GM21360 (cell line): ENCODE measurements around the gene INSM2.

Experiments used
- ATAC-seq: cut with Tn5 transposase; IDR thresholded peaks from one replicate; pipeline ENCODE4 v1.9.1; 2021; ENCODE audit warnings: mild to moderate bottlenecking, moderate library complexity; ENCODE audit not compliant: unreplicated experiment

INSM2 gene, protein sequence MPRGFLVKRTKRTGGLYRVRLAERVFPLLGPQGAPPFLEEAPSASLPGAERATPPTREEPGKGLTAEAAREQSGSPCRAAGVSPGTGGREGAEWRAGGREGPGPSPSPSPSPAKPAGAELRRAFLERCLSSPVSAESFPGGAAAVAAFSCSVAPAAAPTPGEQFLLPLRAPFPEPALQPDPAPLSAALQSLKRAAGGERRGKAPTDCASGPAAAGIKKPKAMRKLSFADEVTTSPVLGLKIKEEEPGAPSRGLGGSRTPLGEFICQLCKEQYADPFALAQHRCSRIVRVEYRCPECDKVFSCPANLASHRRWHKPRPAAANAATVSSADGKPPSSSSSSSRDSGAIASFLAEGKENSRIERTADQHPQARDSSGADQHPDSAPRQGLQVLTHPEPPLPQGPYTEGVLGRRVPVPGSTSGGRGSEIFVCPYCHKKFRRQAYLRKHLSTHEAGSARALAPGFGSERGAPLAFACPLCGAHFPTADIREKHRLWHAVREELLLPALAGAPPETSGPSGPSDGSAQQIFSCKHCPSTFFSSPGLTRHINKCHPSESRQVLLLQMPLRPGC

DNA sequence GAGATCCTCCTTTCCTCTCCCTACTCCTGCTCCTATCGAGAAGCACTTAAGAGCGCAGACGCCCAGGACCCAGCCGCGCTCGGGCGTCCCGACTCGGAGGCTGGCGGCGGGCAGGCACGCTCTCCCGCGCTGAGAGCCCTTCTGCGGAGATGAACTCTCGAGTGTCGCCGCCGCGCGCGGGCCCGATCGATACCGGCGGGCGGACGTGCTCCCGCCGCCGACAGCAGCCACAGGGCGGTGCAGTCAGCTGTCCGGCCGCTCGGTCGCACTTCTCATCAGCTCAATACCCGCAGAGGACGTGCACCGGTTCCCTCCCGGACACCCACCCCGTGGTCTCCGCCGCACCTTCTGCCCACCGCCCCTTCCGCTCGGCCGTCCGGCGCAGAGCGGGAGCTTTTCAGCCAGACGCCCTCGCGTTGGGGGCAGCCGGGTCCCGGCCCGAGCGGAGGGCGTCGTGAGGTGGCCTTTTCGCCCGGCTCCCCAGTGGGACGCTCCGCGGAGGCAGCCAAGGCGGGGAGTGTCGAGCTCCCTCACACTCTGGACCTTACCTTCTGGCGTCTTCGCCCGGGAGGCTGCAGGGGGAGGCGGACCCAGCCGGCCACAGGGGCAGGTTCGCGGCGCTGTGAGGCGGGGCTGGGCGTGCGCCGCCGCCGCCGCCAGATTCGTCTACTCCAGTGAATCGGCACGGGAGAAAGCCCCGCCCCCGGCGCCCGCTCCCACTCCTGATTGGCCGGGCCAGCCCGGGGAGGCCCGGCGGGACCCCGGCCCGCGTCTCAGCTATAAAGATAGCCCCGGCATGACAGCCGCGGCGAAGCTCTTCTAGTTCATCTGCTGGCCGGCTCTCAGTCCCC, at the start of gene INSM2:
Gene INSM2, plus strand, starts transcription at position 808 of the 851 bp plus-strand sequence. CDS start 89 bp downstream, outside the sequence.
- ATAC-seq: peak; percentile 69

DNA sequence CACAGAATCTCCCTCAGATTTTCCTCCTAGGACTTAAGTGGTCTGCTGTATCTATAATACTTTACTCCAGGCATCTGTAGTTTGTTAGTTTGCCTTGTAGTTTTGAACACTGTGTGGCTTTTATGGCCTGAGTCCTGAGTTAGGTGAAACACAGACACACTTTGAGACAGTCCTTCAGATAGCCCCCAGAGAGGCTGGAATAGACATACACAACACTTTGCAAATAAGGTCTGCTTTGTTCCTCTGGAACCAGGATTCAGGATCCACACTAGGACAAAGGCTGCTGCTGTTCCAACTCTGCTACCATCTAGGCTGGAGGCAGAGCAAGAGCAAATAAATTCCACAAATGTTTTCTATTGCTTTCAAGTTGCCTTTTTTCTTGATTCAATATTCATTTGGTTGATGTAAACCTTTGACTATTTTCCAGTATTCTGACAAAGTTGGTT, 41.4 kb upstream of the INSM2 start:
- no peak for ATAC-seq

DNA sequence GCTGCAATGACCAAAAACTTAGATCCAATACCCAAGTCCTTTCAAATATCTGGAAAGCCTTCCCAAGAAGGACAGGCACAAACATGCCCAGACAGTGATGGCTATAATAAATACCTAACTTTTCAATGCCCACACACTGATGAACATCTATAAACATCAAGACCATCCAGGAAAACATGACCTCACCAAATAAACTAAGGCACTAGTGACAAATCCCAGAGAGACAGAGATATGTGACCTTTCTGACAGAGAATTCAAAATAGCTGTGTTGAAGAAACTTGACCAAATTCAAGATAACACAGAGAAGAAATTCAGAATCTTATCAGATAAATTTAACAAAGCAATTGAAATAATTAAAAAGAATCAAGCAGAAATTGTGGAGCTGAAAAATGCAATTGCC, 38.7 kb upstream of the INSM2 start:
- no peak for ATAC-seq

DNA sequence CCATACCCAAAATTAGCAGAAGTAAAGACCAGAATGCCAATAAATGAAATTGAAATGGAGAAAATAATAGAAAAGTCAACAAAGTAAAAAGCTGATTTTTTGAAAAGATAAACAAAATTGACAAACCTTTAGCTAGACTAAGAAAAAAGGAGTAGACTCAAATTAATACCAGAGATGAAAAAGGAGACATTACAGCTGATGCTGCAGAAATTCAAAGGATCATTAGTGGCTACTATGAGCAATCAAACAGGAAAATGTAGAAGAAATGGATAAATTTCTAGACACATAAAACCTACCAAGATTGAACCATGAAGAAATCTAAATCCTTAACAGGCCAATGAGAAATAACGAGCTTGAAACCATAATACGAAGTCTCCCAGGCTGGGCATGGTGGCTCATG, 34.8 kb upstream of the INSM2 start:
- ATAC-seq: no peak

DNA sequence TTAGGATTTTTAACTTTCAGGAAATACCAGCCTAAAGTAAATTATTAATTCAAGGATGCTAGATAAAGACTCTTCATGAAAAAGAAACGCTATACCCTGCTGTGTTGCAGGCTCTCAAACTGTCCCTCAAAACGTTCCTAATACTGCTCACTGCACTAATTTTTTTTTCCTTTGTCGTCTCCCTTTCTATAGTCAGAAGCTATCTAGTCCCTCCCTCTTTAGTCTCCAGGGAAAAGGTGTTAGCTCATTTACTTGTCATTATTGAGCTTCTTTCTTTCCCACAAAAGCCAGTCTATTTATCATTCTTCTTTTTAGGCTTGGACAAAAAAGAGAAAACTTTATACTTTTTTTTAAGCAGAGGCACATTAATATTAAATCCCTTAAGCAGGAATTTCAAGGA, 30.3 kb upstream of the INSM2 start:
- no peak for ATAC-seq

DNA sequence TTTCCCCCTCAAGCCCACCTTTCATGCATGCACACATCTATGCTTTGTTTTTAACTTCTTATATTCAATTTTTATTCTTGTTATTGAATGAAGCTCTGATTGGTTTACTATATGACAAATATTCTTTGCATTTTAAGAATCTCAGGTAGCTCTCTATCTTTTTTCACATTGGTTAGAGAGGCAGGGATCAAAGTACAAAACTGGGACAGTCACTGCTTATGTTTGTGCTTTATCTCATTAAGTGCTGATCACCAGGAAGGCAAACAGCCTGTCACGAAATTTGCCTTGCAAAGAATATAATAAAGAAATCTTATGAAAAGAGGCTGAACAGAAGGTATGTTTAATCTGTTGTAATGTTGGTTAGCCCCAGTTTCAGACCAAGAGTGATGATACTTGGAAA, 29.7 kb upstream of the INSM2 start:
- no peak for ATAC-seq

DNA sequence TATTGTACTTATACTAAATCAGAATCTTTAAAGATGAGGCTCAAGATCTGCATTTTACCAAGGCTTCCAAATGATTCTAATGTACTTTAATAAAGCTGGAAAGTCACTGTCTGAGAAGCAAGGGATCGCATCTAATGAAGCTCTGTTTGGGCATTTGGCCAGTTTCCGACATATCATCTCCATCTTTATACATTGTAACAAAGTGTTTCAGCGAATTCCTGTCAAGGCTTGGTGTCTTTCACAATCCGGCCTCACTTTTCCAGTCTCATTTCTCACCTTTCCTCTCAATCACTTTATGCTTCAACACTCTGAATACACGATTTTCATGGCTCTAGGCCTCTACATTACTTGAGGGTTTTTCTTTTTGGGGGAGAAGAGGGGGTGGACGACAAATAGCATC, 27.5 kb upstream of the INSM2 start:
- ATAC-seq: no peak

DNA sequence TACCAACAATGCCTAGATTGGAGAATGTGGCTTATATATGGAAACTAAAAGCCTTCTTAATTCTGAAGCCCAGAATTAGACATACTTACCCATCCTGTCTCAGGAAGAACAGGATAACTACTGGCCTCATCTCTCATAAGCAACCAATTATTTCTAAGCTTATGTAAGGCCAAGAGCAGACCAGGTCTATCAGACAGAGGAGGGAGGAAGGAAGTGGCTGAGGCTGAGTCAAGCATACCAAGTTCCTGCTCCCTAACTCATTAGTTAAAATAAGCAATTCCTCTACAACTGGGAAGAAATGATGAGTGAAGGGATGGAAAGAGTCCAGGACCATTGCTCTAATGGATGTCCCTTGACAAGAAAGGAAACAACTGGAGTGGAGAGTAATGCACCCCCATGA, 27.0 kb upstream of the INSM2 start:
- ATAC-seq: no peak

DNA sequence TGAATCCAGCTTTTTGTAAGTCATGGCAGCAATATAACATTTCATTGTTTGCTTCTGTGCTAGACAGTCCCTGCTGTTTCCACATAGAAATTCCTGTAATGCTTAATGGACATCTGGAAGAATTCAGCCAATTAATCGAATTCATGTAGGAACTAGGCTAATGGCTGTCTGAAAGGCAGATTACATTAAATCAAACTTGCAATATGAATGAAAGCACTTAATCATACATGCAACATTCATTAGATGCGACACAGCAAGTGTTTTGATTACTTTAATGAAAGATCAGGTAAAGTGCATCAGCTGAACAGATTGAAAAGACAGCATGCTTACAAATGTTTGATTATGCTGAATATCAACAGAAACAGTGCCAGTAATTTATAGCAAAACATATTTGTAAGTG, 24.1 kb upstream of the INSM2 start:
- no peak for ATAC-seq

DNA sequence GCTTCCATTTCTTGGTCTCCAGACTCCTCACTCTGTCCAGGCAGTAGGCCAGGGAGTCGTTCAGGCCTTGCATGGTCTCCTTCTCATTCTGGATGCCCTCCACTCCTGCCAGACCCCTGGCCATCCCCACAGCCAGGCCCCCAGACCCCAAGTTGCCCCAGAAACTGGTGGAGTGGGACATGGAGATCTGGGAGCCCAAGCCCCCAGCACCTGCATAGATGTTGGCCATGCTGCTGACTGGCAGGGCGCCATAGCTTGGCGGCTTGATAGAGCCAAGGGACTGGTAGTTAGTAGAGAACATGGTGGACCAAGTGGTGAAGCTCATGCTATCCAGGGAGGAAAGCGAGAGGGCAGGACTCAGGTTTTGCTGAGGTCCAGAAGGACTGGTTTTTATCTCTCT, 21.2 kb upstream of the INSM2 start:
- ATAC-seq: no peak

DNA sequence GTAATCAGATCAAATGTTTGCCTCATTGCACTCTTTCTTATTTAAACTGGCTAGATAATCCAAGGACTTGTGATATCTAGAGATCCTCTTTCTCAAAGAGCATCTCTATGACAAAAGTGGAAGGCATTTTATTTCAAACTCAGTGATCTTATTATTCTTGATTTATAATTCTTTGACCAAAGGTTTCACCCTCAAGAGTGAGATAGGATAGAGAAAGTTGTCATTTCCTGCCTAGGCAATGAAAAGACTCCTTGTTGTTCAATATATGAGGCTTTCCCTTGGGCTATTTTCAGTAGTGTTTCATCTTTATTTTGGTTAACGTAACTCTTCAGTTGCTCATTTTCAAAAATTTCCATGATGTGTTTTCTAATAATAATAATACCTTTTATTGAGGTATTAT, 18.0 kb upstream of the INSM2 start:
- ATAC-seq: no peak

DNA sequence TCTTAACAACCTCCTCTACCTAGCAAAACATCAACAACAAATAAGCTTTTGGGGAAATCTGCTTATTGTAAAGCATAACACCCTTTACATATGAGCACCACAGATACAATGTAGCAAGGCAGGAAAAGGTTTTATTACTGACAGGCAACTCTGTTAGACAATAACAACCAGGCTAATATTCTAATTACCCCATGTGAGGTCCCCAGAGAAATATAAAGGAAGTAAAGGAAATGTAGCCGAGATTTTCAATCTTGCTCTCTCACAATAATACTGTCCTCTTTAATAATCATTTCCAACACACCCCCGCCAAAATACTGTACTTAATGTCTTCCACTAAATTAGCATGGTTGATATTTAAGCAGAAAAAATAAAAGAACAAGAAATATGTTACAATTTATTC, 14.0 kb upstream of the INSM2 start:
- no peak for ATAC-seq

DNA sequence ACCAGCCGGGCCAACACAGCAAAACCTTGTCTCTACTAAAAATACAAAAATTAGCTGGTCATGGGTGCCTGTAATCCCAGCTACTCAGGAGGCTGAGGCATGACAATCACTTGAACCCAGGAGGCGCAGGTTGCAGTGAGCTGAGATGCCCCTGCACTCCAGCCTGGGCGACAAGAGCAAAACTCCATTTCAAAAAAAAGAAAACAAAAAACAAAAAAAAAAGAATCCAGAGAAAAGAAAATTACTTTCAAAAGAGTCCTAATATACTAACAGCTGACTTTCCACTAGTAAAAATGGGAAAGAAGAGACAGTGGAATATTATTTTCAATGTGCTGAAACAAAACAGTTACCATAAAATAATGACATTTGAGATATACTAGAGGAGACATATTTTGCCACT, 8.3 kb upstream of the INSM2 start:
- no peak for ATAC-seq

DNA sequence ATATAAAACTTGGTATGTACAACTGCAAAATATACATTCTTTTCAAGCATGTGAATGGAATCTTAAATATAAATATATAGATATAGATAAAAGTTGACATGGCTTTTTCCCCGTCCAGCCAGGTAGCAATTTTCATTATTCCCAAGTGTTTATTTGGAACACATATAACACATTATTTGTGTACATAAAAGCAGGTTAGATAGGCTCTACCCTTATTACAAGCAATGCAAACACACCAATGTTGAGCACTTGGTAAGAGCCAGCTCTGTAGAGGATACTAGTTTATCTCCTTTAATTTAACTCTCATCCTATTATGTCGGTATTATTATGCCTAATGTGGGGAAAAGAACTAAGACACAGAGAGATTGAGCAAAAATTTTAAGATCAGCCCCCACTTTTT, 7.0 kb upstream of the INSM2 start:
- ATAC-seq: no peak

DNA sequence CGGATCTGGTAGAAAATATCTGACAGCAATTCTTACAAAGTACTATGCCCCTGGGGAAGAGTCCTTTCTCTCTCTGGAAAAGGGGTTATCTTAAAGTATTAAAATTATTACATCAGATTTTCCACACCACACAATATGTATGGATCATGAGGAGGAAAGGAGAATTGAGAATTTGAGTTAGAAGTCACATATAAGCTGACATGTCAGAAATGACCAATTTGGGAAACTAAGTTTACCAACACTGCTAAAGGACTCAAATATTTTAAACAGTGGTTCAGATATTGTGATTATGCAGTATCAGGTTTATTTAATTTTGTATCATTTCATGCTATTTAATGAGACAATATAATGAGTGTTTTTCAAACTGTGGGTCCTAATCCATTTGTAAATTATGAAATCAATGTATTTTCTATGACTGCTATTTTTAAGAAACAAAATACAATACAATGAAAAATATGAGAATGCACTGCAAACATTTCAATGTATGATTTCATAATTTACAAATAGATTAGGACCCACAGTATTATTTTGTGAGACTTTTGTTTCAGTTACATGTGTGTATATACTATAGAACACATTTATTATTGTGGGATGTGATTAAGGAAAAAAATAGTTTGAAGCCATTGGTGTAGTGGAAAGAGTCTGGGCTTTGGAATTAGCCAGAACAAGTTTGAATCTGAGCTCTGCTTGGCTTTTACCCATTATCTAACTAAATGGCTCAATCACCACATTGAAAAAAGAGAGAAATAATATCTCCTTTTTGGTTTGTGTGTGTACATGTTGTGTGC, 1.8 kb upstream of the INSM2 start:
- no peak for ATAC-seq

DNA sequence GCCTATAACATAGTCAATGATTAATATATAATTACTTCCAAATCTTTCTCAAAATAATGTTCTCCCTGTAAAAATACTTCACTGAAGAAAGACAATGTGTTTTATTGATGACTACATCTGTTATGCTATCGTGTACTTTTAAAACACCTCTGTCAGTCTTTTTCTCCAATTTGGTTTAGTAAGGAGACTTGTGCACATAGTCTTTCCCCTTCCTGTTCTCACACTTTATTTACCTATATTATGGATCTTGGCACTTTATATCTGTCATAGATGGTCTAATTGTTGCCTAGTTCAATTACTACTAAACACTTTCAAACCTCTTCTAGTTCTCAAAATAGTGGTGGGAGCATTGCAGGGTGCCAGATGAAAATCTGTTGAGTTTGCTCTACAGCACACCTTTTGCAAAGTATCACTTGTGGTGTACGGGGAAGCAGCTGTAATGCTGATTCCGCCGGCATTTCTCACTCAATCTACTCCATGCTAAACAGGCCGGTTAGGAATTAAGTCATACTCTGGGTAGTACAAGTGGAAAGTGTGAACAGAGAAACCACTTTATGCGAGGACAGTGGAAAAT, 1.1 kb upstream of the INSM2 start:
- ATAC-seq: no peak

DNA sequence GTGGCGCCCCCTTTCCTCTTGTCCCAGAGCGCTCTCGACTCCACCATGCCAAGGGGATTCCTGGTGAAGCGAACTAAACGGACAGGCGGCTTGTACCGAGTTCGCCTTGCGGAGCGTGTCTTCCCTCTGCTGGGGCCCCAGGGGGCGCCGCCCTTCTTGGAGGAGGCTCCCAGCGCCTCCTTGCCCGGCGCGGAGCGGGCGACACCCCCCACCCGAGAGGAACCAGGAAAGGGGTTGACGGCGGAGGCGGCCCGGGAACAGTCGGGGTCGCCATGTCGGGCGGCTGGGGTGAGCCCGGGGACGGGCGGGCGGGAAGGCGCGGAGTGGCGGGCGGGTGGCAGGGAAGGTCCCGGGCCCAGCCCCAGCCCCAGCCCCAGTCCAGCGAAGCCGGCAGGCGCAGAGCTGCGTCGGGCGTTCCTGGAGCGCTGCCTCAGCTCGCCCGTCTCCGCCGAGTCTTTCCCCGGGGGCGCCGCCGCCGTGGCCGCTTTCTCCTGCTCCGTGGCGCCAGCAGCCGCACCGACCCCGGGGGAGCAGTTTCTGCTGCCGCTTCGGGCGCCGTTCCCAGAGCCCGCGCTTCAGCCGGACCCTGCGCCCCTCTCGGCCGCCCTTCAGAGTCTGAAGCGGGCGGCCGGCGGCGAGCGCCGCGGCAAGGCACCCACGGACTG, 376 bp downstream of the INSM2 start:
- ATAC-seq: peak; percentile 20

DNA sequence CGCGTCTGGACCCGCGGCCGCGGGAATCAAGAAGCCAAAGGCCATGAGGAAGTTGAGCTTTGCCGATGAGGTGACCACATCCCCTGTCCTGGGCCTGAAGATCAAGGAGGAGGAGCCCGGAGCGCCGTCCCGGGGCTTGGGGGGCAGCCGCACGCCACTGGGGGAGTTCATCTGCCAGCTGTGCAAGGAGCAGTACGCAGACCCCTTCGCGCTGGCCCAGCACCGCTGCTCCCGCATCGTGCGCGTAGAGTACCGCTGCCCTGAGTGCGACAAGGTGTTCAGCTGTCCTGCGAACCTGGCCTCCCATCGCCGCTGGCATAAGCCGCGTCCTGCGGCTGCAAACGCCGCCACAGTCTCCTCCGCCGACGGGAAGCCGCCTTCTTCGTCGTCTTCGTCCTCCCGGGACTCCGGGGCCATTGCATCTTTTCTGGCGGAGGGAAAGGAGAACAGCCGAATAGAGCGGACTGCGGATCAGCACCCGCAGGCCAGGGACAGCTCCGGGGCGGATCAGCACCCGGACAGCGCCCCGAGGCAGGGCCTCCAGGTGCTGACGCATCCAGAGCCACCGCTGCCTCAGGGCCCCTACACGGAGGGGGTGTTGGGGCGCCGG, 1.0 kb downstream of the INSM2 start:
- peak; percentile 51 for ATAC-seq

DNA sequence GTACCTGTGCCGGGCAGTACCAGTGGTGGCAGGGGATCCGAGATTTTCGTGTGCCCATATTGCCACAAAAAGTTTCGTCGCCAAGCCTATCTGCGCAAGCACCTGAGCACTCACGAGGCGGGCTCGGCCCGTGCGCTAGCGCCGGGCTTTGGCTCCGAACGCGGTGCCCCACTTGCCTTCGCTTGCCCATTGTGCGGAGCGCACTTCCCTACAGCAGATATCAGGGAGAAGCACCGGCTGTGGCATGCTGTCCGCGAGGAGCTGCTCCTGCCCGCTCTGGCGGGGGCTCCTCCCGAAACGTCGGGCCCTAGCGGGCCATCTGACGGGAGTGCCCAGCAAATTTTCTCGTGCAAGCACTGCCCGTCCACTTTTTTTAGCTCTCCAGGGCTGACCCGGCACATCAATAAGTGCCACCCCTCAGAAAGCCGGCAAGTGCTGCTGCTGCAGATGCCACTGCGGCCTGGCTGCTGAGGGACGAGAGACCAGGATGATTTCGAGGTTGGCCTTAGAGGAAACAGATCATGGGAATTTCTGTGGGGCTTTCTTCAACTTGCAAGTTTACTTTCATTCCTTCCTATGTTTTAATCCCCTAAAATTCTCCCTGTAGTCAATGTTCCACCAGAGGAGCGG, 1.6 kb downstream of the INSM2 start:
- ATAC-seq: no peak
